Measurements from ENCODE around the gene SRSF9. TPM values are rescaled to one million over a fixed set of nuclear protein-coding genes. Genes with fewer than 3 reads are reported as not detected.

The SRSF9 gene
- total RNA-seq, 2 donors from 2014 or later = 291 to 324 TPM

DNA sequence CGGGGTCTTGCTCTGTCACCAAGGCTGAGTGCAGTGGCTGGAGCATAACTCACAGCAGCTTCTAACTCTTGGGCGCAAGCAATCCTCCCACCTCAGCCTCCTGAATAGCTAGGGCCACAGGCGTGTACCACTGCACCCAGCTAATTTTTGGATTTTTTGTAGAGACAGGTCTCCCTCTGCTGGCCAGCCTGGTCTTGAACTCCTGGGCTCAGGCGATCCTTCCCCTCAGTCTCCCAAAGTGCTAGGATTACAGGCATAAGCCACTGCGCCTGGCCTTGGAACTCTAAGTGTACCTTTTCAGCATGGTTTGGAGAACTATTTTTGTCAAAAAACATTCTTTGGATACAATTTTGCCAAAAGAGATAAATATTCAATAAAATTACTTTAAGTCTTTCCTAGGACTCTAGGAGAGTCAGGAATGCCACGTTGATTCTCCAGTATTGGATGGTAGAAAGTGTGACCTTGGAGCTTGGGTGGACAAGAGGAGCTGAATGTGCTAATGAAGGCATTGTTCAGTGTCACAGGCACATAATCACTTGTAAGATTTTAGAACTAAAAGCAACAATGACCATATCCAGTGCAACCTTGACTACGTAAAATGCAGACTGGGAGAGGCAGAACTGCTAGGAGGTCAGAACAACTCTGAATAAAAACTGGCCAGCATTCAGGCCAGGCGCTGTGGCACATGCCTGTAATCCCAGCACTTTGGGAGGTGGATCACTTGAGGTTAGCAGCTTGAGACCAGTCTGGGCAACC, 2.8 kb downstream of the SRSF9 start:
- H3K9me3 Mint-ChIP-seq = no peaks in the 10 kb centered on the region
- H3K9me3 ChIP-seq (ENCODE audit: control insufficient read depth, low read length) = no peaks in the 10 kb centered on the region
- no peak overlapping the region for H3K4me3 ChIP-seq (ENCODE audit: low read length)
- peaks cover 3% of the 10 kb centered on the region for H3K4me1 ChIP-seq (ENCODE audit: control insufficient read depth, insufficient read depth, low read length)
- peak; percentile 91 for DNase-seq
- no peak overlapping the region for H3K27ac ChIP-seq (ENCODE audit: low read depth, low read length)
- H3K9ac ChIP-seq (ENCODE audit: extremely low read depth, low read length, poor library complexity, severe bottlenecking) = no peak overlapping the region
- H3K27me3 Mint-ChIP-seq (ENCODE audit: insufficient read depth) = no peaks in the 10 kb centered on the region
- no peak overlapping the region for H3K4me3 Mint-ChIP-seq
- H3K36me3 Mint-ChIP-seq (ENCODE audit: low read depth) = peaks cover 53% of the 10 kb centered on the region
- no peaks in the 10 kb centered on the region for H3K27me3 ChIP-seq (ENCODE audit: control insufficient read depth, insufficient read depth, low read length, poor library complexity, severe bottlenecking)
- TF ChIP-seq, protein P1, sequence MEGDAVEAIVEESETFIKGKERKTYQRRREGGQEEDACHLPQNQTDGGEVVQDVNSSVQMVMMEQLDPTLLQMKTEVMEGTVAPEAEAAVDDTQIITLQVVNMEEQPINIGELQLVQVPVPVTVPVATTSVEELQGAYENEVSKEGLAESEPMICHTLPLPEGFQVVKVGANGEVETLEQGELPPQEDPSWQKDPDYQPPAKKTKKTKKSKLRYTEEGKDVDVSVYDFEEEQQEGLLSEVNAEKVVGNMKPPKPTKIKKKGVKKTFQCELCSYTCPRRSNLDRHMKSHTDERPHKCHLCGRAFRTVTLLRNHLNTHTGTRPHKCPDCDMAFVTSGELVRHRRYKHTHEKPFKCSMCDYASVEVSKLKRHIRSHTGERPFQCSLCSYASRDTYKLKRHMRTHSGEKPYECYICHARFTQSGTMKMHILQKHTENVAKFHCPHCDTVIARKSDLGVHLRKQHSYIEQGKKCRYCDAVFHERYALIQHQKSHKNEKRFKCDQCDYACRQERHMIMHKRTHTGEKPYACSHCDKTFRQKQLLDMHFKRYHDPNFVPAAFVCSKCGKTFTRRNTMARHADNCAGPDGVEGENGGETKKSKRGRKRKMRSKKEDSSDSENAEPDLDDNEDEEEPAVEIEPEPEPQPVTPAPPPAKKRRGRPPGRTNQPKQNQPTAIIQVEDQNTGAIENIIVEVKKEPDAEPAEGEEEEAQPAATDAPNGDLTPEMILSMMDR (conservative IDR thresholded peaks at IDR 0.05) = peak; percentile 86
- peaks cover 59% of the 10 kb centered on the region for H3K36me3 ChIP-seq (ENCODE audit: control insufficient read depth, insufficient read depth, low read length)
- 75 to 82% methylated on average over 7 to 8 of the region's 8 CpGs for WGBS, 2 experiments (ENCODE audit: insufficient coverage in 1 of 2, insufficient read length in 1 of 2)
- H3K4me1 Mint-ChIP-seq = peaks cover 21% of the 10 kb centered on the region
- H3K27ac Mint-ChIP-seq = peak overlapping the region; percentile 78

DNA sequence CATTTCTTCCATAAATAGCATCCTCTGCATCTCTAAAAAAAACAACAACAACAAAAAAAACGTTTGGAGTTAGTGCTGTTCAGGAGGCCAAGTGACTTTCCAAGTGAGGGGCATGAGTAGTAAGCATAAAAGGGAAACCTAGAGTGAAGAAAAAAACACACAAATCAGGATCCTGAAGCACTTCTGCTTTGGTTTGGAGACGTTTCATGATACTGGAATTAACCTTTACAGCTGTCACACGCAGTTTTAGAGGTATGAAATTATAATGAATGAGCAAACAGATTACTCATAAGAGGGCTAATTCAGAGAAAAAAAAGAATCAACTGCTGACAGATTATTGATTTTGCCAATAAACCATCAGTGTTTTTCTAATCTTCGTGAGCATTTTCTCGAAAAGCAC, 3.8 kb downstream of the SRSF9 start:
- Histone ChIP-seq H3K4me1 (ENCODE audit: control insufficient read depth, insufficient read depth, low read length) (peaks cover 3% of the 10 kb centered on the region), H3K9ac (ENCODE audit: extremely low read depth, low read length, poor library complexity, severe bottlenecking) (no peak overlapping the region), H3K27me3 (ENCODE audit: control insufficient read depth, insufficient read depth, low read length, poor library complexity, severe bottlenecking) (no peaks in the 10 kb centered on the region), H3K4me3 (ENCODE audit: low read length) (no peak overlapping the region), H3K36me3 (ENCODE audit: control insufficient read depth, insufficient read depth, low read length) (peaks cover 68% of the 10 kb centered on the region), H3K27ac (ENCODE audit: low read depth, low read length) (no peak overlapping the region), H3K9me3 (ENCODE audit: control insufficient read depth, low read length) (no peaks in the 10 kb centered on the region)
- H3K9me3 Mint-ChIP-seq = no peaks in the 10 kb centered on the region
- peaks cover 21% of the 10 kb centered on the region for H3K4me1 Mint-ChIP-seq
- DNase-seq = no peak
- H3K27me3 Mint-ChIP-seq (ENCODE audit: insufficient read depth) = no peaks in the 10 kb centered on the region
- 79 to 83% methylated on average over 4 to 5 of the region's 5 CpGs for WGBS, 2 experiments (ENCODE audit: insufficient coverage in 1 of 2, insufficient read length in 1 of 2)
- peak overlapping the region; percentile 52 for H3K27ac Mint-ChIP-seq
- peaks cover 62% of the 10 kb centered on the region for H3K36me3 Mint-ChIP-seq (ENCODE audit: low read depth)
- H3K4me3 Mint-ChIP-seq = no peak overlapping the region
- TF ChIP-seq, protein P1 (conservative IDR thresholded peaks at IDR 0.05) = no peak

DNA sequence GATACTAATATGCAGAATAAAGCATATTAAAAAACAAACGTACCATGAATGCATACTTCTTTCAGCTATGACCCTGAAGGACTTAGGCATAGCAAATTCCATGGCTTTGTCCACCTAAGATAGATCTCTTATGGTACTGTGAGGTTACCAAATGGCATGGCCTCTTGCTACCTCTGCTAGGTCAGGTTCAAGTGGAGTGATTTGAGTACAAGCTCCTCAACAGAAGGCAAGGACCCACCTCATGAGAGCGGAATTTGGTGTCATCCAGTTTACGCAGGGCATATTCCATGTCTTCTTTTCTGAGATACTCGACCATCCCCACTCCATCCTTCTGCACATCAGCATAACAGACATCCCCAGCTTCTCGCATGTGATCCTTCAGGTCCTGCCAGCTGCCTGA, 5.8 kb downstream of the SRSF9 start:
- DNase-seq = no peak
- Histone ChIP-seq H3K9ac (ENCODE audit: extremely low read depth, low read length, poor library complexity, severe bottlenecking) (no peak overlapping the region), H3K27me3 (ENCODE audit: control insufficient read depth, insufficient read depth, low read length, poor library complexity, severe bottlenecking) (no peaks in the 10 kb centered on the region), H3K4me3 (ENCODE audit: low read length) (no peak overlapping the region), H3K36me3 (ENCODE audit: control insufficient read depth, insufficient read depth, low read length) (peaks cover 89% of the 10 kb centered on the region), H3K4me1 (ENCODE audit: control insufficient read depth, insufficient read depth, low read length) (peaks cover 3% of the 10 kb centered on the region), H3K9me3 (ENCODE audit: control insufficient read depth, low read length) (no peaks in the 10 kb centered on the region), H3K27ac (ENCODE audit: low read depth, low read length) (no peak overlapping the region)
- Mint-ChIP-seq H3K27me3 (ENCODE audit: insufficient read depth) (no peaks in the 10 kb centered on the region), H3K4me3 (no peak overlapping the region), H3K27ac (no peak overlapping the region), H3K4me1 (peaks cover 17% of the 10 kb centered on the region), H3K9me3 (no peaks in the 10 kb centered on the region), H3K36me3 (ENCODE audit: low read depth) (peaks cover 80% of the 10 kb centered on the region)
- WGBS, 2 experiments (ENCODE audit: insufficient coverage in 1 of 2, insufficient read length in 1 of 2) = 95 to 97% methylated on average over 4 to 5 of the region's 5 CpGs
- TF ChIP-seq, protein P1 (conservative IDR thresholded peaks at IDR 0.05) = no peak
